ENCODE measurements around the gene SLC28A3.

DNA sequence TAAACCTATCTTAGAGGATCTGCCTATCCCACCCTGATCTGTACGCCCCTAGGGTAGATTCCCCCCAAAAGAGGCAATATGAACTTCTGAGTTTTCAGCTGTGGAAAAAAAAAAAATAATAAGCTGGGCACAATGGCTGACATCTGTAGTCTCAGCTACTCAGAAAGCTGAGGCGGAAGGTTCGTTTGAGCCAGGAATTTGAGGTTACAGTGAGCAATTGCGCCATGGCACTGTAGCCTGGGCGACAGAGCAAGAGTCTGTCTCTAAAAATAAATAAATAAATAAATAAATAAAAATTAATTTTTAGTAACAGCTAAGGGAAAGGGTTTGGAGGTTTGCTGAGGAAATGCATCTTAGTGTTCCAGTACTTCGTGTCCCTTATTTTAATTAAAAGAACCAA lies 21.1 kb upstream of the SLC28A3 start:
- TF ChIP-seq, protein P1, sequence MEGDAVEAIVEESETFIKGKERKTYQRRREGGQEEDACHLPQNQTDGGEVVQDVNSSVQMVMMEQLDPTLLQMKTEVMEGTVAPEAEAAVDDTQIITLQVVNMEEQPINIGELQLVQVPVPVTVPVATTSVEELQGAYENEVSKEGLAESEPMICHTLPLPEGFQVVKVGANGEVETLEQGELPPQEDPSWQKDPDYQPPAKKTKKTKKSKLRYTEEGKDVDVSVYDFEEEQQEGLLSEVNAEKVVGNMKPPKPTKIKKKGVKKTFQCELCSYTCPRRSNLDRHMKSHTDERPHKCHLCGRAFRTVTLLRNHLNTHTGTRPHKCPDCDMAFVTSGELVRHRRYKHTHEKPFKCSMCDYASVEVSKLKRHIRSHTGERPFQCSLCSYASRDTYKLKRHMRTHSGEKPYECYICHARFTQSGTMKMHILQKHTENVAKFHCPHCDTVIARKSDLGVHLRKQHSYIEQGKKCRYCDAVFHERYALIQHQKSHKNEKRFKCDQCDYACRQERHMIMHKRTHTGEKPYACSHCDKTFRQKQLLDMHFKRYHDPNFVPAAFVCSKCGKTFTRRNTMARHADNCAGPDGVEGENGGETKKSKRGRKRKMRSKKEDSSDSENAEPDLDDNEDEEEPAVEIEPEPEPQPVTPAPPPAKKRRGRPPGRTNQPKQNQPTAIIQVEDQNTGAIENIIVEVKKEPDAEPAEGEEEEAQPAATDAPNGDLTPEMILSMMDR (conservative IDR thresholded peaks at IDR 0.05; ENCODE audit: low read depth, low read length): no peak
- no peak for TF ChIP-seq EZH2 (IDR thresholded peaks at IDR 0.05; ENCODE audit: borderline replicate concordance, low read depth, low read length, poor library complexity, severe bottlenecking)
